ENCODE measurements around the gene KLHDC4. TPM values are rescaled to one million over a fixed set of nuclear protein-coding genes. Genes with fewer than 3 reads are reported as not detected.

The KLHDC4 gene
- polyA plus RNA-seq, 2 of the 4 experiments (the other 2 are of a cell fraction), result 25.9 to 37.2 TPM

DNA sequence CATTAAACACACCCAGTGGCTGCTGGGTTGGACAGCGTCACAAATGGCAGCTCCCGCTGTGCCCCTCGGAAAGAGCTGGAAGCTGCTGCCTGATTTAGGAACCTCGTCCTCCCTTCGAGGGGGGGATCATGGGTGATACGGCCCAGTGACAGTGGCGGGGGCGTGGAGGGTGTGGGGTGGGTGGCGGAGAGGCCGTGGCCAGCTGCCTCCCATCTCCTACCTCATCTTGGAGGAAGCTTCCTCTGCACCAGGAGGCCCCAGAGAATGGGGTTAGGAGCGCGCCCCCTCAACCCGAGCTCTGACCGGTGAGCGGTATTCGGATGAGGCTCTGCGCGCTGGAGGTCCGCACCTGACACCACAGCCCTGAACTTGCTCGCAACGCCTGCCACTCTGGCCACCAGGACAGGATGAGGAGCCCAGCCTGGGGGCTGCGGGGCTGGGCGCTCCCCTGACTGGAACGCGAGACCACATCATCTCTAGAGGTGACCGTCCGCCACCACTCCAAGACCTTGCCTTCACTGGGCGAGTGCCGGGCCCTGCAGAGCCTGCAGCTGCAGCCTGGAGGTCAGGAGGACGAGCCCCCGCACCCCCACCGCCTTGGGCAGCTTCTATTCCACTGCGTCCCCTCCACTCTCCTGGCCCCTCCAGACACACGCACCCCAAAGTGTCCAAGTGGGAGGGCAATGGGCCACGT, 80.9 kb downstream of the KLHDC4 start:
- TF ChIP-seq, protein P1, sequence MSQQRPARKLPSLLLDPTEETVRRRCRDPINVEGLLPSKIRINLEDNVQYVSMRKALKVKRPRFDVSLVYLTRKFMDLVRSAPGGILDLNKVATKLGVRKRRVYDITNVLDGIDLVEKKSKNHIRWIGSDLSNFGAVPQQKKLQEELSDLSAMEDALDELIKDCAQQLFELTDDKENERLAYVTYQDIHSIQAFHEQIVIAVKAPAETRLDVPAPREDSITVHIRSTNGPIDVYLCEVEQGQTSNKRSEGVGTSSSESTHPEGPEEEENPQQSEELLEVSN (IDR thresholded peaks at IDR 0.05; ENCODE audit: borderline replicate concordance, low read depth), result no peak
- TF ChIP-seq, protein P2, sequence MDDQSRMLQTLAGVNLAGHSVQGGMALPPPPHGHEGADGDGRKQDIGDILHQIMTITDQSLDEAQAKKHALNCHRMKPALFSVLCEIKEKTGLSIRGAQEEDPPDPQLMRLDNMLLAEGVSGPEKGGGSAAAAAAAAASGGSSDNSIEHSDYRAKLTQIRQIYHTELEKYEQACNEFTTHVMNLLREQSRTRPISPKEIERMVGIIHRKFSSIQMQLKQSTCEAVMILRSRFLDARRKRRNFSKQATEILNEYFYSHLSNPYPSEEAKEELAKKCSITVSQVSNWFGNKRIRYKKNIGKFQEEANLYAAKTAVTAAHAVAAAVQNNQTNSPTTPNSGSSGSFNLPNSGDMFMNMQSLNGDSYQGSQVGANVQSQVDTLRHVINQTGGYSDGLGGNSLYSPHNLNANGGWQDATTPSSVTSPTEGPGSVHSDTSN (IDR thresholded peaks at IDR 0.05), result no peak
- TF ChIP-seq CHD4 (IDR thresholded peaks at IDR 0.05; ENCODE audit: borderline replicate concordance), result no peak
- no peak for TF ChIP-seq RAD21 (conservative IDR thresholded peaks at IDR 0.05 in 1 of 2, IDR thresholded peaks at IDR 0.05 in 1 of 2)
- no peak for TF ChIP-seq NFE2L2 (conservative IDR thresholded peaks at IDR 0.05; ENCODE audit: low read length)
- no peak for TF ChIP-seq HOXB5 (CRISPR knock-in tag; IDR thresholded peaks at IDR 0.05)
- TF ChIP-seq EHF (CRISPR knock-in tag; IDR thresholded peaks at IDR 0.05), result no peak
- no peak for TF ChIP-seq HEYL (CRISPR knock-in tag; IDR thresholded peaks at IDR 0.05)
- TF ChIP-seq, protein P3, sequence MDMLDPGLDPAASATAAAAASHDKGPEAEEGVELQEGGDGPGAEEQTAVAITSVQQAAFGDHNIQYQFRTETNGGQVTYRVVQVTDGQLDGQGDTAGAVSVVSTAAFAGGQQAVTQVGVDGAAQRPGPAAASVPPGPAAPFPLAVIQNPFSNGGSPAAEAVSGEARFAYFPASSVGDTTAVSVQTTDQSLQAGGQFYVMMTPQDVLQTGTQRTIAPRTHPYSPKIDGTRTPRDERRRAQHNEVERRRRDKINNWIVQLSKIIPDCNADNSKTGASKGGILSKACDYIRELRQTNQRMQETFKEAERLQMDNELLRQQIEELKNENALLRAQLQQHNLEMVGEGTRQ (IDR thresholded peaks at IDR 0.05), result no peak
- no peak for TF ChIP-seq RARB (CRISPR knock-in tag; IDR thresholded peaks at IDR 0.05)
- TF ChIP-seq GATA3 (IDR thresholded peaks at IDR 0.05; ENCODE audit: borderline replicate concordance), result no peak
- TF ChIP-seq TP53 (CRISPR knock-in tag; IDR thresholded peaks at IDR 0.05), result no peak
- TF ChIP-seq, protein P4, sequence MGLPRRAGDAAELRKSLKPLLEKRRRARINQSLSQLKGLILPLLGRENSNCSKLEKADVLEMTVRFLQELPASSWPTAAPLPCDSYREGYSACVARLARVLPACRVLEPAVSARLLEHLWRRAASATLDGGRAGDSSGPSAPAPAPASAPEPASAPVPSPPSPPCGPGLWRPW (IDR thresholded peaks at IDR 0.05), result no peak
- TF ChIP-seq EHMT2 (IDR thresholded peaks at IDR 0.05; ENCODE audit: low read depth), result no peak
- TF ChIP-seq, protein P5, sequence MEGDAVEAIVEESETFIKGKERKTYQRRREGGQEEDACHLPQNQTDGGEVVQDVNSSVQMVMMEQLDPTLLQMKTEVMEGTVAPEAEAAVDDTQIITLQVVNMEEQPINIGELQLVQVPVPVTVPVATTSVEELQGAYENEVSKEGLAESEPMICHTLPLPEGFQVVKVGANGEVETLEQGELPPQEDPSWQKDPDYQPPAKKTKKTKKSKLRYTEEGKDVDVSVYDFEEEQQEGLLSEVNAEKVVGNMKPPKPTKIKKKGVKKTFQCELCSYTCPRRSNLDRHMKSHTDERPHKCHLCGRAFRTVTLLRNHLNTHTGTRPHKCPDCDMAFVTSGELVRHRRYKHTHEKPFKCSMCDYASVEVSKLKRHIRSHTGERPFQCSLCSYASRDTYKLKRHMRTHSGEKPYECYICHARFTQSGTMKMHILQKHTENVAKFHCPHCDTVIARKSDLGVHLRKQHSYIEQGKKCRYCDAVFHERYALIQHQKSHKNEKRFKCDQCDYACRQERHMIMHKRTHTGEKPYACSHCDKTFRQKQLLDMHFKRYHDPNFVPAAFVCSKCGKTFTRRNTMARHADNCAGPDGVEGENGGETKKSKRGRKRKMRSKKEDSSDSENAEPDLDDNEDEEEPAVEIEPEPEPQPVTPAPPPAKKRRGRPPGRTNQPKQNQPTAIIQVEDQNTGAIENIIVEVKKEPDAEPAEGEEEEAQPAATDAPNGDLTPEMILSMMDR (IDR thresholded peaks at IDR 0.05), result no peak
- TF ChIP-seq, protein P6, sequence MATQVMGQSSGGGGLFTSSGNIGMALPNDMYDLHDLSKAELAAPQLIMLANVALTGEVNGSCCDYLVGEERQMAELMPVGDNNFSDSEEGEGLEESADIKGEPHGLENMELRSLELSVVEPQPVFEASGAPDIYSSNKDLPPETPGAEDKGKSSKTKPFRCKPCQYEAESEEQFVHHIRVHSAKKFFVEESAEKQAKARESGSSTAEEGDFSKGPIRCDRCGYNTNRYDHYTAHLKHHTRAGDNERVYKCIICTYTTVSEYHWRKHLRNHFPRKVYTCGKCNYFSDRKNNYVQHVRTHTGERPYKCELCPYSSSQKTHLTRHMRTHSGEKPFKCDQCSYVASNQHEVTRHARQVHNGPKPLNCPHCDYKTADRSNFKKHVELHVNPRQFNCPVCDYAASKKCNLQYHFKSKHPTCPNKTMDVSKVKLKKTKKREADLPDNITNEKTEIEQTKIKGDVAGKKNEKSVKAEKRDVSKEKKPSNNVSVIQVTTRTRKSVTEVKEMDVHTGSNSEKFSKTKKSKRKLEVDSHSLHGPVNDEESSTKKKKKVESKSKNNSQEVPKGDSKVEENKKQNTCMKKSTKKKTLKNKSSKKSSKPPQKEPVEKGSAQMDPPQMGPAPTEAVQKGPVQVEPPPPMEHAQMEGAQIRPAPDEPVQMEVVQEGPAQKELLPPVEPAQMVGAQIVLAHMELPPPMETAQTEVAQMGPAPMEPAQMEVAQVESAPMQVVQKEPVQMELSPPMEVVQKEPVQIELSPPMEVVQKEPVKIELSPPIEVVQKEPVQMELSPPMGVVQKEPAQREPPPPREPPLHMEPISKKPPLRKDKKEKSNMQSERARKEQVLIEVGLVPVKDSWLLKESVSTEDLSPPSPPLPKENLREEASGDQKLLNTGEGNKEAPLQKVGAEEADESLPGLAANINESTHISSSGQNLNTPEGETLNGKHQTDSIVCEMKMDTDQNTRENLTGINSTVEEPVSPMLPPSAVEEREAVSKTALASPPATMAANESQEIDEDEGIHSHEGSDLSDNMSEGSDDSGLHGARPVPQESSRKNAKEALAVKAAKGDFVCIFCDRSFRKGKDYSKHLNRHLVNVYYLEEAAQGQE (IDR thresholded peaks at IDR 0.05), result no peak
- TF ChIP-seq FOXS1 (CRISPR knock-in tag; IDR thresholded peaks at IDR 0.05), result no peak
- no peak for TF ChIP-seq HOXA7 (CRISPR knock-in tag; IDR thresholded peaks at IDR 0.05)
- no peak for TF ChIP-seq JUN (IDR thresholded peaks at IDR 0.05)
- 79% methylated on average over 25 of the region's 35 CpGs for WGBS (ENCODE audit: missing lambda C conversion rate)
- FAIRE-seq (no peak), ATAC-seq (no peak), DNase-seq (ENCODE audit: low read depth in 1 of 2, low spot score in 1 of 2) (no peak)
- Histone ChIP-seq H3K4me3 (no peak overlapping the region), H3K9me3 (no peaks in the 10 kb centered on the region), H3K4me1 (no peaks in the 10 kb centered on the region), H3K4me2 (no peak overlapping the region), H3K27ac (no peak overlapping the region)
- ChIA-PET CTCF (interaction anchor here (1.0 to 1.7 kb wide), 3 partner anchors 19 to 187 kb away, joined by 3 to 4 read pairs (median 4); no protein-coding TSS in a partner anchor), POLR2A (no interaction called here)
